H9 (cell line): ENCODE data around the gene INVS. TPM values are rescaled to one million over a fixed set of nuclear protein-coding genes. Genes with fewer than 3 reads are reported as not detected.

Experiments used
- DNase-seq: peaks from one replicate; pipeline ENCODE4 v3.0.0-alpha.2; 2017
- H2AFZ ChIP-seq: one replicate; pipeline ENCODE4 v1.6.1; 2013; ENCODE audit warnings: mild to moderate bottlenecking, low read length, control low read depth, moderate library complexity
- H2AK5ac ChIP-seq: 2 replicates; pipeline ENCODE4 v1.6.1; 2013; ENCODE audit warnings: low read length, control low read depth, mixed read lengths; ENCODE audit not compliant: insufficient read length
- H2BK120ac ChIP-seq: one replicate; pipeline ENCODE4 v1.6.1; 2013; ENCODE audit warnings: low read depth, mild to moderate bottlenecking, low read length, control low read depth, inconsistent platforms; ENCODE audit not compliant: poor library complexity, severe bottlenecking
- H2BK12ac ChIP-seq: 2 replicates; pipeline ENCODE4 v1.6.1; 2013; ENCODE audit warnings: low read length, control low read depth, mixed read lengths, low read depth; ENCODE audit not compliant: insufficient read length
- H2BK15ac ChIP-seq: 2 replicates; pipeline ENCODE4 v1.6.1; 2013; ENCODE audit warnings: low read depth, low read length, control low read depth
- H2BK20ac ChIP-seq: one replicate; pipeline ENCODE4 v1.6.1; 2013; ENCODE audit warnings: low read depth, mild to moderate bottlenecking, low read length, control low read depth, inconsistent platforms; ENCODE audit not compliant: poor library complexity, severe bottlenecking
- H2BK5ac ChIP-seq: 2 replicates; pipeline ENCODE4 v1.6.1; 2013; ENCODE audit warnings: low read length, control low read depth, mixed read lengths; ENCODE audit not compliant: insufficient read length
- H3K14ac ChIP-seq: 2 replicates; pipeline ENCODE4 v1.6.1; 2013; ENCODE audit warnings: low read length, control low read depth; ENCODE audit not compliant: insufficient read depth
- H3K18ac ChIP-seq: 2 replicates; pipeline ENCODE4 v1.6.1; 2013; ENCODE audit warnings: low read depth, mild to moderate bottlenecking, mixed read lengths, low read length, control low read depth; ENCODE audit not compliant: insufficient read length
- H3K23ac ChIP-seq: 2 replicates; pipeline ENCODE4 v1.6.1; 2013; ENCODE audit warnings: low read length, control low read depth, mixed read lengths, low read depth; ENCODE audit not compliant: insufficient read length
- H3K23me2 ChIP-seq: 2 replicates; pipeline ENCODE4 v1.6.1; 2013; ENCODE audit warnings: low read depth, mild to moderate bottlenecking, mixed read lengths, low read length, control low read depth; ENCODE audit not compliant: insufficient read length, poor library complexity, severe bottlenecking
- H3K27ac ChIP-seq: 2 replicates; pipeline ENCODE4 v1.5.1; 2013; ENCODE audit warnings: low read length, control low read depth, mixed read lengths, low read depth; ENCODE audit not compliant: insufficient read length
- H3K27me3 ChIP-seq: 2 replicates; pipeline ENCODE4 v1.6.1; 2013; ENCODE audit warnings: low read length, control low read depth, inconsistent platforms; ENCODE audit not compliant: insufficient read depth
- H3K4ac ChIP-seq: 2 replicates; pipeline ENCODE4 v1.6.1; 2013; ENCODE audit warnings: low read depth, mild to moderate bottlenecking, control low read depth, inconsistent platforms, low read length, moderate library complexity
- H3K4me1 ChIP-seq: 2 replicates; pipeline ENCODE4 v1.6.1; 2013; ENCODE audit warnings: low read length, control low read depth, inconsistent platforms; ENCODE audit not compliant: insufficient read depth
- H3K4me2 ChIP-seq: 2 replicates; pipeline ENCODE4 v1.6.1; 2013; ENCODE audit warnings: low read length, control low read depth, mixed read lengths; ENCODE audit not compliant: insufficient read length, insufficient read depth
- H3K56ac ChIP-seq: 2 replicates; pipeline ENCODE4 v1.6.1; 2013; ENCODE audit warnings: low read depth, mild to moderate bottlenecking, mixed read lengths, low read length, control low read depth; ENCODE audit not compliant: insufficient read length
- H3K79me1 ChIP-seq: 2 replicates; pipeline ENCODE4 v1.6.1; 2013; ENCODE audit warnings: low read depth, mild to moderate bottlenecking, moderate library complexity, low read length, control low read depth, inconsistent platforms; ENCODE audit not compliant: insufficient read depth, poor library complexity, severe bottlenecking
- H3K79me2 ChIP-seq: 2 replicates; pipeline ENCODE4 v1.6.1; 2013; ENCODE audit warnings: low read length, control low read depth, inconsistent platforms; ENCODE audit not compliant: insufficient read depth
- H3K9ac ChIP-seq: 2 replicates; pipeline ENCODE4 v1.6.1; 2013; ENCODE audit warnings: low read length, control low read depth, mixed read lengths; ENCODE audit not compliant: insufficient read length; ENCODE audit errors: extremely low read depth
- H3K9me3 ChIP-seq: one replicate; pipeline ENCODE4 v1.6.1; 2013; ENCODE audit warnings: low read depth, low read length, inconsistent platforms; ENCODE audit not compliant: control insufficient read depth
- H3T11ph ChIP-seq: one replicate; pipeline ENCODE4 v1.6.1; 2013; ENCODE audit warnings: mild to moderate bottlenecking, low read length, control low read depth, inconsistent platforms
- H4K20me1 ChIP-seq: one replicate; pipeline ENCODE4 v1.6.1; 2013; ENCODE audit not compliant: control insufficient read depth, insufficient read length, insufficient read depth
- H4K5ac ChIP-seq: 2 replicates; pipeline ENCODE4 v1.6.1; 2013; ENCODE audit warnings: low read depth, mild to moderate bottlenecking, mixed read lengths, low read length, control low read depth; ENCODE audit not compliant: insufficient read length
- H4K8ac ChIP-seq: replicated peaks from 2 replicates; pipeline ENCODE4 v1.6.1; 2013; ENCODE audit warnings: low read length, control low read depth, mixed read lengths, low read depth; ENCODE audit not compliant: insufficient read length
- H4K91ac ChIP-seq: 2 replicates; pipeline ENCODE4 v1.6.1; 2013; ENCODE audit warnings: low read depth, mild to moderate bottlenecking, moderate library complexity, mixed read lengths, low read length, control low read depth; ENCODE audit not compliant: insufficient read length
- H3K27ac Mint-ChIP-seq, 3 experiments: 2 replicates in 2 of 3; 3 replicates in 1 of 3; pipeline ENCODE4 v1.8.0; 2020 to 2021; ENCODE audit warnings: mixed read lengths in 3 of 3, mild to moderate bottlenecking in 1 of 3, moderate library complexity in 1 of 3
- H3K27me3 Mint-ChIP-seq: 2 replicates; pipeline ENCODE4 v1.8.0; 2021; ENCODE audit warnings: low read depth, mild to moderate bottlenecking, moderate library complexity, mixed read lengths
- H3K36me3 Mint-ChIP-seq, 3 experiments: 2 replicates in 2 of 3; 3 replicates in 1 of 3; pipeline ENCODE4 v1.8.0; 2020 to 2021; ENCODE audit warnings: low read depth in 3 of 3, mixed read lengths in 3 of 3; ENCODE audit not compliant: insufficient read depth in 1 of 3
- H3K4me1 Mint-ChIP-seq, 2 experiments: 2 replicates each; pipeline ENCODE4 v1.8.0; 2020; ENCODE audit warnings: mixed read lengths in 2 of 2
- H3K4me3 Mint-ChIP-seq, 2 experiments: 2 replicates in 1 of 2; 3 replicates in 1 of 2; pipeline ENCODE4 v1.8.0; 2020 to 2021; ENCODE audit warnings: mild to moderate bottlenecking in 2 of 2, mixed read lengths in 2 of 2, moderate library complexity in 1 of 2
- H3K9me3 Mint-ChIP-seq, 2 experiments: 2 replicates in 1 of 2; 3 replicates in 1 of 2; pipeline ENCODE4 v1.8.0; 2020; ENCODE audit warnings: mild to moderate bottlenecking in 2 of 2, mixed read lengths in 2 of 2, moderate library complexity in 1 of 2
- WGBS: extraction: QIAGEN DNeasy Blood & Tissue Kit; methylation state at CpG from one replicate; pipeline ENCODE4 v1.1.7; 2013; ENCODE audit warnings: missing lambda C conversion rate, low lambda C conversion rate, mixed read lengths; ENCODE audit not compliant: insufficient read length; ENCODE audit errors: extremely low coverage; 5-methylcytosine and 5-hydroxymethylcytosine counted together
- total RNA-seq: library from RNA; stranded (reverse); gene quantifications from 2 replicates; pipeline ENCODE4 v1.2.1, GENCODE V29; 2021
- TF ChIP-seq, protein P1 (sequence below): fragments of 200-600 bp; sonication (generic); conservative IDR thresholded peaks from 3 replicates; pipeline ENCODE4 v1.8.0; 2021; ENCODE audit warnings: antibody characterized with exemption, mild to moderate bottlenecking

INVS gene
- total RNA-seq, 1 experiment from 2014 or later, result 7.5 TPM

DNA sequence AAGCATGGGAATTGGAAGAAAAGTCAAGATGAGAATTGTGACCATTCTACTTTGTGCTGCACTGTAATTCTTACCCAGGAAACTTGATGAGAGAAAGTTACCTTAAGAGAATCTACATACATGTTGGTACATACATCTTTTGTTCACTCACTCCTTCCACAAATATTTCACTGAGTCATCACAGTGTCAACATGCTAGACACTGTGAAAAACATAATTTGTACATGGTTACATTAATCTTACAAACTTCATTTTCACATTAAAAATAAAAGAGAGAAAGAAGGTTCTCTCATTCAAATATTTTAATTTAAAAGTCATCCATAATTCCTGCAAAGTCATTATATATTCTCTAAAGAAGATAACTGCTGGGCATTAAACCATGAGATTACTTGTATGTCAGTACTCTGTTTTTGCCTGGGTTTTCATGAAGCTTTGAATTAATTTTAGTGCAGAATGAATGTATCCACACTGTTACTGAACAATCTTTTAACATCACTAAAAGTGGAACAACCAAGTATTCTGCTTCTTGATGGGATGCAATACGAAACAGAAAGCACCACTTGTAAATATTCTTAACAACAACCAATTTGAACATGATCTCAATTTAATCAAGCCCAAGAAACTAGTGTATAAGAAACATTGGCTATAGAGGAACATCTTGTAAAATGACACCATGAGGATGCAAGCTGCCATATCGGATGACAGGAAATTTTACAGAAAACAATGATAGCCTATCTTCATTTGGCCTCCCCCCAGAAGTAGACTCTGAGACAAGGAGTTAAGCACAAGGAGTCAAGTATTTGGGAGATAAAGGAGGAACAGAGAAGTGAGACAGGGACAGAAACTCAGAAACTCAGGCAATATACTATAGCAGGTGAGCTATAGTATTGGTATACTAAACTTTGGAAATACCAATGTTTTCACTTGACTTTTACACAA, 28.7 kb upstream of the INVS start:
- H3K56ac ChIP-seq, result no peak overlapping the region
- no peak overlapping the region for H4K91ac ChIP-seq
- no peaks in the 10 kb centered on the region for H3K79me1 ChIP-seq
- no peak overlapping the region for H3K4me2 ChIP-seq
- H3K27ac Mint-ChIP-seq, result no peak overlapping the region
- H3T11ph ChIP-seq, result no peak overlapping the region
- H3K9me3 Mint-ChIP-seq, result peaks cover 18 to 19% of the 10 kb centered on the region in 2 experiments; a peak in 4 of 5 replicates
- H4K5ac ChIP-seq, result no peak overlapping the region
- 0 out of 2 replicates have a peak, but pooled peaks cover 4% of the 10 kb centered on the region for H3K27me3 Mint-ChIP-seq
- no peak overlapping the region for H2BK120ac ChIP-seq
- no peak overlapping the region for H2AFZ ChIP-seq
- no peak overlapping the region for H2AK5ac ChIP-seq
- H3K9ac ChIP-seq, result no peak overlapping the region
- H4K8ac ChIP-seq, result no peak overlapping the region
- H3K18ac ChIP-seq, result no peak overlapping the region
- no peaks in the 10 kb centered on the region for H4K20me1 ChIP-seq
- no peak overlapping the region for H2BK5ac ChIP-seq
- H3K4me3 Mint-ChIP-seq, result no peak overlapping the region
- no peak overlapping the region for H3K23ac ChIP-seq
- no peaks in the 10 kb centered on the region for H3K79me2 ChIP-seq
- H3K14ac ChIP-seq, result no peak overlapping the region
- H3K4ac ChIP-seq, result no peak overlapping the region
- H3K23me2 ChIP-seq, result no peaks in the 10 kb centered on the region
- H2BK12ac ChIP-seq, result no peak overlapping the region
- peaks cover 3 to 4% of the 10 kb centered on the region in 2 experiments; a peak in 2 of 4 replicates for H3K4me1 Mint-ChIP-seq
- no peak overlapping the region for H2BK15ac ChIP-seq
- no CpG with 5 or more reads among the region's 2 CpGs for WGBS
- no peaks in the 10 kb centered on the region for H3K4me1 ChIP-seq
- TF ChIP-seq, protein P1, sequence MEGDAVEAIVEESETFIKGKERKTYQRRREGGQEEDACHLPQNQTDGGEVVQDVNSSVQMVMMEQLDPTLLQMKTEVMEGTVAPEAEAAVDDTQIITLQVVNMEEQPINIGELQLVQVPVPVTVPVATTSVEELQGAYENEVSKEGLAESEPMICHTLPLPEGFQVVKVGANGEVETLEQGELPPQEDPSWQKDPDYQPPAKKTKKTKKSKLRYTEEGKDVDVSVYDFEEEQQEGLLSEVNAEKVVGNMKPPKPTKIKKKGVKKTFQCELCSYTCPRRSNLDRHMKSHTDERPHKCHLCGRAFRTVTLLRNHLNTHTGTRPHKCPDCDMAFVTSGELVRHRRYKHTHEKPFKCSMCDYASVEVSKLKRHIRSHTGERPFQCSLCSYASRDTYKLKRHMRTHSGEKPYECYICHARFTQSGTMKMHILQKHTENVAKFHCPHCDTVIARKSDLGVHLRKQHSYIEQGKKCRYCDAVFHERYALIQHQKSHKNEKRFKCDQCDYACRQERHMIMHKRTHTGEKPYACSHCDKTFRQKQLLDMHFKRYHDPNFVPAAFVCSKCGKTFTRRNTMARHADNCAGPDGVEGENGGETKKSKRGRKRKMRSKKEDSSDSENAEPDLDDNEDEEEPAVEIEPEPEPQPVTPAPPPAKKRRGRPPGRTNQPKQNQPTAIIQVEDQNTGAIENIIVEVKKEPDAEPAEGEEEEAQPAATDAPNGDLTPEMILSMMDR, result no peak
- no peaks in the 10 kb centered on the region for H3K9me3 ChIP-seq
- peaks cover 9 to 16% (median 13%) of the 10 kb centered on the region in 3 experiments; a peak in 6 of 7 replicates for H3K36me3 Mint-ChIP-seq
- no peaks in the 10 kb centered on the region for H3K27me3 ChIP-seq
- H2BK20ac ChIP-seq, result no peak overlapping the region
- DNase-seq, result no peak
- H3K27ac ChIP-seq, result no peak overlapping the region
